H9 (cell line): ENCODE data around the gene ABCC2. TPM values are rescaled to one million over a fixed set of nuclear protein-coding genes. Genes with fewer than 3 reads are reported as not detected.

Experiments used
- DNase-seq: peaks from one replicate; pipeline ENCODE4 v3.0.0-alpha.2; 2017
- H2AFZ ChIP-seq: one replicate; pipeline ENCODE4 v1.6.1; 2013; ENCODE audit warnings: mild to moderate bottlenecking, low read length, control low read depth, moderate library complexity
- H2AK5ac ChIP-seq: 2 replicates; pipeline ENCODE4 v1.6.1; 2013; ENCODE audit warnings: low read length, control low read depth, mixed read lengths; ENCODE audit not compliant: insufficient read length
- H2BK120ac ChIP-seq: one replicate; pipeline ENCODE4 v1.6.1; 2013; ENCODE audit warnings: low read depth, mild to moderate bottlenecking, low read length, control low read depth, inconsistent platforms; ENCODE audit not compliant: poor library complexity, severe bottlenecking
- H2BK12ac ChIP-seq: 2 replicates; pipeline ENCODE4 v1.6.1; 2013; ENCODE audit warnings: low read length, control low read depth, mixed read lengths, low read depth; ENCODE audit not compliant: insufficient read length
- H2BK15ac ChIP-seq: 2 replicates; pipeline ENCODE4 v1.6.1; 2013; ENCODE audit warnings: low read depth, low read length, control low read depth
- H2BK20ac ChIP-seq: one replicate; pipeline ENCODE4 v1.6.1; 2013; ENCODE audit warnings: low read depth, mild to moderate bottlenecking, low read length, control low read depth, inconsistent platforms; ENCODE audit not compliant: poor library complexity, severe bottlenecking
- H2BK5ac ChIP-seq: 2 replicates; pipeline ENCODE4 v1.6.1; 2013; ENCODE audit warnings: low read length, control low read depth, mixed read lengths; ENCODE audit not compliant: insufficient read length
- H3K14ac ChIP-seq: 2 replicates; pipeline ENCODE4 v1.6.1; 2013; ENCODE audit warnings: low read length, control low read depth; ENCODE audit not compliant: insufficient read depth
- H3K18ac ChIP-seq: 2 replicates; pipeline ENCODE4 v1.6.1; 2013; ENCODE audit warnings: low read depth, mild to moderate bottlenecking, mixed read lengths, low read length, control low read depth; ENCODE audit not compliant: insufficient read length
- H3K23ac ChIP-seq: 2 replicates; pipeline ENCODE4 v1.6.1; 2013; ENCODE audit warnings: low read length, control low read depth, mixed read lengths, low read depth; ENCODE audit not compliant: insufficient read length
- H3K23me2 ChIP-seq: 2 replicates; pipeline ENCODE4 v1.6.1; 2013; ENCODE audit warnings: low read depth, mild to moderate bottlenecking, mixed read lengths, low read length, control low read depth; ENCODE audit not compliant: insufficient read length, poor library complexity, severe bottlenecking
- H3K27ac ChIP-seq: 2 replicates; pipeline ENCODE4 v1.5.1; 2013; ENCODE audit warnings: low read length, control low read depth, mixed read lengths, low read depth; ENCODE audit not compliant: insufficient read length
- H3K27me3 ChIP-seq: 2 replicates; pipeline ENCODE4 v1.6.1; 2013; ENCODE audit warnings: low read length, control low read depth, inconsistent platforms; ENCODE audit not compliant: insufficient read depth
- H3K4ac ChIP-seq: 2 replicates; pipeline ENCODE4 v1.6.1; 2013; ENCODE audit warnings: low read depth, mild to moderate bottlenecking, control low read depth, inconsistent platforms, low read length, moderate library complexity
- H3K4me1 ChIP-seq: 2 replicates; pipeline ENCODE4 v1.6.1; 2013; ENCODE audit warnings: low read length, control low read depth, inconsistent platforms; ENCODE audit not compliant: insufficient read depth
- H3K4me2 ChIP-seq: 2 replicates; pipeline ENCODE4 v1.6.1; 2013; ENCODE audit warnings: low read length, control low read depth, mixed read lengths; ENCODE audit not compliant: insufficient read length, insufficient read depth
- H3K56ac ChIP-seq: 2 replicates; pipeline ENCODE4 v1.6.1; 2013; ENCODE audit warnings: low read depth, mild to moderate bottlenecking, mixed read lengths, low read length, control low read depth; ENCODE audit not compliant: insufficient read length
- H3K79me1 ChIP-seq: 2 replicates; pipeline ENCODE4 v1.6.1; 2013; ENCODE audit warnings: low read depth, mild to moderate bottlenecking, moderate library complexity, low read length, control low read depth, inconsistent platforms; ENCODE audit not compliant: insufficient read depth, poor library complexity, severe bottlenecking
- H3K79me2 ChIP-seq: 2 replicates; pipeline ENCODE4 v1.6.1; 2013; ENCODE audit warnings: low read length, control low read depth, inconsistent platforms; ENCODE audit not compliant: insufficient read depth
- H3K9ac ChIP-seq: 2 replicates; pipeline ENCODE4 v1.6.1; 2013; ENCODE audit warnings: low read length, control low read depth, mixed read lengths; ENCODE audit not compliant: insufficient read length; ENCODE audit errors: extremely low read depth
- H3K9me3 ChIP-seq: one replicate; pipeline ENCODE4 v1.6.1; 2013; ENCODE audit warnings: low read depth, low read length, inconsistent platforms; ENCODE audit not compliant: control insufficient read depth
- H3T11ph ChIP-seq: one replicate; pipeline ENCODE4 v1.6.1; 2013; ENCODE audit warnings: mild to moderate bottlenecking, low read length, control low read depth, inconsistent platforms
- H4K20me1 ChIP-seq: one replicate; pipeline ENCODE4 v1.6.1; 2013; ENCODE audit not compliant: control insufficient read depth, insufficient read length, insufficient read depth
- H4K5ac ChIP-seq: 2 replicates; pipeline ENCODE4 v1.6.1; 2013; ENCODE audit warnings: low read depth, mild to moderate bottlenecking, mixed read lengths, low read length, control low read depth; ENCODE audit not compliant: insufficient read length
- H4K8ac ChIP-seq: replicated peaks from 2 replicates; pipeline ENCODE4 v1.6.1; 2013; ENCODE audit warnings: low read length, control low read depth, mixed read lengths, low read depth; ENCODE audit not compliant: insufficient read length
- H4K91ac ChIP-seq: 2 replicates; pipeline ENCODE4 v1.6.1; 2013; ENCODE audit warnings: low read depth, mild to moderate bottlenecking, moderate library complexity, mixed read lengths, low read length, control low read depth; ENCODE audit not compliant: insufficient read length
- H3K27ac Mint-ChIP-seq, 3 experiments: 2 replicates in 2 of 3; 3 replicates in 1 of 3; pipeline ENCODE4 v1.8.0; 2020 to 2021; ENCODE audit warnings: mixed read lengths in 3 of 3, mild to moderate bottlenecking in 1 of 3, moderate library complexity in 1 of 3
- H3K27me3 Mint-ChIP-seq: 2 replicates; pipeline ENCODE4 v1.8.0; 2021; ENCODE audit warnings: low read depth, mild to moderate bottlenecking, moderate library complexity, mixed read lengths
- H3K36me3 Mint-ChIP-seq, 3 experiments: 2 replicates in 2 of 3; 3 replicates in 1 of 3; pipeline ENCODE4 v1.8.0; 2020 to 2021; ENCODE audit warnings: low read depth in 3 of 3, mixed read lengths in 3 of 3; ENCODE audit not compliant: insufficient read depth in 1 of 3
- H3K4me1 Mint-ChIP-seq, 2 experiments: 2 replicates each; pipeline ENCODE4 v1.8.0; 2020; ENCODE audit warnings: mixed read lengths in 2 of 2
- H3K4me3 Mint-ChIP-seq, 2 experiments: 2 replicates in 1 of 2; 3 replicates in 1 of 2; pipeline ENCODE4 v1.8.0; 2020 to 2021; ENCODE audit warnings: mild to moderate bottlenecking in 2 of 2, mixed read lengths in 2 of 2, moderate library complexity in 1 of 2
- H3K9me3 Mint-ChIP-seq, 2 experiments: 2 replicates in 1 of 2; 3 replicates in 1 of 2; pipeline ENCODE4 v1.8.0; 2020; ENCODE audit warnings: mild to moderate bottlenecking in 2 of 2, mixed read lengths in 2 of 2, moderate library complexity in 1 of 2
- WGBS: extraction: QIAGEN DNeasy Blood & Tissue Kit; methylation state at CpG from one replicate; pipeline ENCODE4 v1.1.7; 2013; ENCODE audit warnings: missing lambda C conversion rate, low lambda C conversion rate, mixed read lengths; ENCODE audit not compliant: insufficient read length; ENCODE audit errors: extremely low coverage; 5-methylcytosine and 5-hydroxymethylcytosine counted together
- long read RNA-seq: library from polyadenylated mRNA; unstranded; transcript quantifications from one replicate; pipeline ENCODE4 v2.0.0, GENCODE V29; 2020
- total RNA-seq: library from RNA; stranded (reverse); gene quantifications from 2 replicates; pipeline ENCODE4 v1.2.1, GENCODE V29; 2021
- TF ChIP-seq, protein P1 (sequence below): fragments of 200-600 bp; sonication (generic); conservative IDR thresholded peaks from 3 replicates; pipeline ENCODE4 v1.8.0; 2021; ENCODE audit warnings: antibody characterized with exemption, mild to moderate bottlenecking

The ABCC2 gene
- total RNA-seq, result 0.46 and 0.68 TPM in 2 replicates
- long read RNA-seq, partial matches to known transcripts, result 0 of 1 reads
- long read RNA-seq, other reads (novel, unspliced or antisense), result 1 of 1 reads

DNA sequence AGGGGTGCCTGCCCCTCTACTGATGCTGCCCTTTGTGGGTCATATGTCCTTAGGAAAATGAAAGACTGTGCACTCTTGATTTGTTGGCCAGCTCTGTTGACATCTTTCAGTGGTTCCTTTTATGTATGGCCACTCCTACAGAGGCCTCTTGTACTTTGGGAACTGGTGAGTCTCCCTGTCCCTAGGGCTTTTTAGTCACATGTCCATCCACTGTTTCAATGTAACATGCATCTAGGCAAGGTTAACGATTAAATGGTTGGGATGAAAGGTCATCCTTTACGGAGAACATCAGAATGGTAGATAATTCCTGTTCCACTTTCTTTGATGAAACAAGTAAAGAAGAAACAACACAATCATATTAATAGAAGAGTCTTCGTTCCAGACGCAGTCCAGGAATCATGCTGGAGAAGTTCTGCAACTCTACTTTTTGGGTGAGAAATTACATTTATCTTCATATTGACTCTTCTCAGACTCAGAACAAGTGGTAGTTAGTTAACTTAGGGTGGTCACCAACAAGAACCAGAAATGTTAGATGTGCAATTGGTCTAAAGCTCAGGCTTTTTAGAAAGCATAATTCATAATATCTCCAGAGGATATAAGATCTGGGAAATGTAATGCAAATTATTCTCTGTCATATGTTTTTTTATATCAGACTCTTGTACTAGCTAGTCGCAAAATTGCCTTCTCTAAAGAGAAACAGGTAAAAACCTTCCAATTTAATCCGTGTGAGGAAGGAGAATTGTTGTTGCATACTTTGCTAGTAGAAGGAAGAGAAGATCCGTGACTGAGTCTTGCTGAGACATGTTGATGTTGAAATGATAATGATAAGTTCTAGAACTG, at the start of gene ABCC2:
Gene ABCC2, plus strand, starts transcription at position 194 of the 840 bp plus-strand sequence. Its CDS starts 205 bp downstream, at position 399.
- no peak within 1 kb of the TSS for H3K27ac ChIP-seq
- H4K5ac ChIP-seq, result no peak within 1 kb of the TSS
- WGBS, result no CpG with 5 or more reads among the region's 7 CpGs
- H3K4me2 ChIP-seq, result no peak within 1 kb of the TSS
- H2BK15ac ChIP-seq, result no peak within 1 kb of the TSS
- H2BK120ac ChIP-seq, result no peak within 1 kb of the TSS
- H2BK5ac ChIP-seq, result no peak within 1 kb of the TSS
- no peak within 1 kb of the TSS for H4K8ac ChIP-seq
- no peaks in the 10 kb centered on the region for H3K36me3 Mint-ChIP-seq
- H3K27ac Mint-ChIP-seq, result no peak within 1 kb of the TSS
- H3K9me3 Mint-ChIP-seq, result peaks cover 0 to 3% of the 10 kb centered on the region in 2 experiments; a peak in 2 of 5 replicates
- H3K9ac ChIP-seq, result no peak within 1 kb of the TSS
- H3K4me3 Mint-ChIP-seq, result no peak within 1 kb of the TSS
- no peak within 1 kb of the TSS for H3K14ac ChIP-seq
- H3K23ac ChIP-seq, result no peak within 1 kb of the TSS
- no peak within 1 kb of the TSS for H2AK5ac ChIP-seq
- 0 out of 2 replicates have a peak, but pooled peaks cover 1% of the 10 kb centered on the region for H3K27me3 Mint-ChIP-seq
- DNase-seq, result no peak
- no peak within 1 kb of the TSS for H3K4ac ChIP-seq
- H4K20me1 ChIP-seq, result no peaks in the 10 kb centered on the region
- TF ChIP-seq, protein P1, sequence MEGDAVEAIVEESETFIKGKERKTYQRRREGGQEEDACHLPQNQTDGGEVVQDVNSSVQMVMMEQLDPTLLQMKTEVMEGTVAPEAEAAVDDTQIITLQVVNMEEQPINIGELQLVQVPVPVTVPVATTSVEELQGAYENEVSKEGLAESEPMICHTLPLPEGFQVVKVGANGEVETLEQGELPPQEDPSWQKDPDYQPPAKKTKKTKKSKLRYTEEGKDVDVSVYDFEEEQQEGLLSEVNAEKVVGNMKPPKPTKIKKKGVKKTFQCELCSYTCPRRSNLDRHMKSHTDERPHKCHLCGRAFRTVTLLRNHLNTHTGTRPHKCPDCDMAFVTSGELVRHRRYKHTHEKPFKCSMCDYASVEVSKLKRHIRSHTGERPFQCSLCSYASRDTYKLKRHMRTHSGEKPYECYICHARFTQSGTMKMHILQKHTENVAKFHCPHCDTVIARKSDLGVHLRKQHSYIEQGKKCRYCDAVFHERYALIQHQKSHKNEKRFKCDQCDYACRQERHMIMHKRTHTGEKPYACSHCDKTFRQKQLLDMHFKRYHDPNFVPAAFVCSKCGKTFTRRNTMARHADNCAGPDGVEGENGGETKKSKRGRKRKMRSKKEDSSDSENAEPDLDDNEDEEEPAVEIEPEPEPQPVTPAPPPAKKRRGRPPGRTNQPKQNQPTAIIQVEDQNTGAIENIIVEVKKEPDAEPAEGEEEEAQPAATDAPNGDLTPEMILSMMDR, result no peak
- no peaks in the 10 kb centered on the region for H3K79me1 ChIP-seq
- H3T11ph ChIP-seq, result no peak within 1 kb of the TSS
- no peaks in the 10 kb centered on the region for H3K79me2 ChIP-seq
- no peak within 1 kb of the TSS for H3K56ac ChIP-seq
- no peaks in the 10 kb centered on the region for H3K23me2 ChIP-seq
- no peak within 1 kb of the TSS for H2AFZ ChIP-seq
- H3K9me3 ChIP-seq, result no peaks in the 10 kb centered on the region
- no peak within 1 kb of the TSS for H4K91ac ChIP-seq
- no peak within 1 kb of the TSS for H3K18ac ChIP-seq
- no peaks in the 10 kb centered on the region for H3K27me3 ChIP-seq
- no peak within 1 kb of the TSS for H2BK20ac ChIP-seq
- no peak within 1 kb of the TSS for H2BK12ac ChIP-seq
- peaks cover 9% of the 10 kb centered on the region for H3K4me1 ChIP-seq
- H3K4me1 Mint-ChIP-seq, result peaks cover 31 to 32% of the 10 kb centered on the region in 2 experiments
